Measurements from ENCODE around the gene CLDN9.
A peak's percentile ranks its signal among the peaks of the same experiment; 100 is the strongest.

GRCh38 chr16:3023669-3024478 is 11.2 kb downstream of the CLDN9 start, which contains the start of the genes HCFC1R1 and THOC6:
- TF ChIP-seq JUNB (IDR thresholded peaks at IDR 0.05) (no peak), USF2 (IDR thresholded peaks at IDR 0.05) (peak; percentile 82), CTCF (IDR thresholded peaks at IDR 0.05) (no peak), RNF2 (IDR thresholded peaks at IDR 0.05; ENCODE audit: borderline replicate concordance, low read depth) (no peak), ZNF302 (CRISPR knock-in tag; IDR thresholded peaks at IDR 0.05) (no peak), REST (IDR thresholded peaks at IDR 0.05) (0 out of 2 replicates have a peak, but pooled peaks have one; percentile 28), TP53 (CRISPR knock-in tag; IDR thresholded peaks at IDR 0.05) (peak; percentile 99), POLR2A (IDR thresholded peaks at IDR 0.05; ENCODE audit: low read length) (peak; percentile 69), EP300 (IDR thresholded peaks at IDR 0.05) (0 out of 5 replicates have a peak, but pooled peaks of 1 of the 2 experiments have one; percentile 16)

Data from A549 (cell line).